HG02763 (cell line): ENCODE measurements around the gene ZC3H6.
A peak's percentile ranks its signal among the peaks of the same experiment; 100 is the strongest.

Source experiments
- ATAC-seq: cut with Tn5 transposase; IDR thresholded peaks from one replicate; pipeline ENCODE4 v1.9.1; 2021; ENCODE audit warnings: mild to moderate bottlenecking, moderate library complexity; ENCODE audit not compliant: unreplicated experiment

ZC3H6 gene

GRCh38 chr2:112275311-112275886 is at the start of gene ZC3H6:
ZC3H6 (plus strand) TSS chr2:112275597; CDS start chr2:112275995, 398 bp downstream.
- ATAC-seq, result peak; percentile 94

DNA sequence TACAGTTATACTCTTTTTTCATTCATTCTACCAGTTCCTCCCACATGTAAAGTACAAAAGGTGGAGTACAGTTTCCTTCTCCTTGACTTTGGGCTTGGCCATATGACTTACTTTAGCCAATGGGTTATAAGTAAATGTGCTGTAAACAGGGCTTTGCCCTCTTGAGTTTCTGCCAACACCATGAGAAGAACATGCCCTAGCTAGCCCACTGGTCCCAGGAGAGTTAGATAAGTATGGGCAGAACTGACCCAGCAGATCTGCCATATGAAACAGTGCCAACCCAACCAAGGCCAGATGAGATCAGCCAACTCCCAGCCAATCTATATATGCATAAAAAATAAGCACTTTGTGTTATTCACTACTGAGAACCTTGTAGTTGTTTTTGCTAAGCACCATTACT is 46.0 kb upstream of the ZC3H6 start:
- no peak for ATAC-seq

DNA sequence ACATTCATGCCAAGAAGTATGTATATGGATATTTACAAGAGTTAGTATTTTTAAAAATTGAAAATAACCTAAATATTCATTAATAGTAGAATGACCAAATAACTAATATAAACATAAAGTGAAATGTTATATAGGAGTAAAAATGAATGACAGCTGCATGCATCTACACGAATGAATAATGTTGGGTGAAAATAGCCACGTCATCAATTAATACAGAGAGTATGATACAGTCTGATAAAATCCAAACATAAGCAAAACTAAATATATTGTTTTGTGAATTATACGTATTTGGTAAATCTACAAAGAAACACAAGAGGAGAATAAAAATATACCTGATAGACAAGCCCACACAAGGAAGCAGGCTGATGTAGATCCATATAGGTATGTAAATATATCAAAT is 45.0 kb upstream of the ZC3H6 start:
- ATAC-seq, result no peak

DNA sequence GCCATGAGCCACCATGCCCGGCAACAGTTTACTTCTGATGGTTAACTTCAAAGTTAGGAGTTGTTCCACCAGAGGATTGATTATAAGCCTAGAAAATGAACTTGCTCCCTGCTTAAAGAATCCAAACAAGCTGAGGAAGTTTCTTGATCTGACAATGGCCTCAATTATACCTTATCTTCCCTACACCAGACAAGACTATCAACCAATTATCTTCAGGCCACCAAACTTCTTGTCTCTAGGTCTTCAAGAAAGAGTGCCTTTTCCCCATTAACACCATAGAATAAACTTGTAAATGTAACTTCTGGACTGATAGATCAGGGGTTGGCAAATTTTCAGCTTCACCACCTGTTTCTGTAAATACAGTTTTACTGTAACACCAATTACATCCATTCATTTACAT is 35.5 kb upstream of the ZC3H6 start:
- ATAC-seq, result no peak

- ATAC-seq, result no peak
Observed at GRCh38 chr2:112242384-112242783, 33.0 kb upstream of the ZC3H6 start.

GRCh38 chr2:112243233-112243632 is 32.2 kb upstream of the ZC3H6 start:
- no peak for ATAC-seq

DNA sequence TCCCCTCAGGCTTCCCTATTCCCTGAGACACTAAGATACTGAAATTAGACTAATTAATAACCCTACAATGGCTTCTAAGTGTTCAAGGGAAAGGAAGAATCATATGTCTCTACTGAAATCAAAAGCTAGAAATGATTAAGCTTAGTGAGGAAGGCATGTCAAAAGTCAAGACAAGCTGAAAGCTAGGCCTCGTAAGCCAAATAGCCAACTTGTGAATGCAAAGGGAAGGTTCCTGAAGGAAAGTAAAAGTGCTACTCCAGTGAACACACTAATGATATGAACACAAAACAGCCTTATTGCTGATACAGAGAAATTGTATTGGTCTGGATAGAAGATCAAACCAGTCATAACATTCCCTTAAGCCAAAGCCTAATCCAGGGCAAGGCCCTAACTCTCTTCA is 30.5 kb upstream of the ZC3H6 start:
- ATAC-seq, result no peak

DNA sequence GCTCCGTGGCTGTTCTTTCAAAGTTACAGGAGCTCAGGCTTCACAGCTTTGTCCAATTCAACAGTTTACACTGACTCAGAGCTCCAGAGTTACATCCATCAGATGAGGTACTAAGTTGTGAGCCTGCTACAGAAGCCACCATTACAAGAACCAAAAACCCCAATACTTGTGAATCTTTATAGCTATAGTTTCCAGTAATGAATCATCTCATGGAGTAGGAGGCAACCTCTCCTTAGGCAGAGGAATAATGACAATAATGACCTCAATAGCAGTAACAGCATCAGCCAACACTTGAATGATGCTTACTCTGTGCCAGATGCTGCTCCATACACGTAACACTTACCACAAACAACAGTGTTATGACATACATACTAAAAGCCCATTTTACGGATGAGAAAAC is 24.1 kb upstream of the ZC3H6 start:
- no peak for ATAC-seq

GRCh38 chr2:112253261-112253815 is 22.1 kb upstream of the ZC3H6 start:
- ATAC-seq, result no peak

- peak; percentile 90 for ATAC-seq
Observed at GRCh38 chr2:112254466-112255240, 20.7 kb upstream of the ZC3H6 start, which contains the start of gene ZC3H8. ZC3H8 (minus strand) TSS chr2:112255042; CDS start chr2:112254981, 61 bp downstream.

GRCh38 chr2:112255875-112256274 is 19.5 kb upstream of the ZC3H6 start:
- no peak for ATAC-seq

GRCh38 chr2:112256654-112257053 is 18.7 kb upstream of the ZC3H6 start:
- ATAC-seq, result no peak

GRCh38 chr2:112257575-112257974 is 17.8 kb upstream of the ZC3H6 start:
- ATAC-seq, result no peak

GRCh38 chr2:112259509-112260294 is 15.7 kb upstream of the ZC3H6 start:
- ATAC-seq, result peak; percentile 32

- no peak for ATAC-seq
Observed at GRCh38 chr2:112260295-112260625, 15.1 kb upstream of the ZC3H6 start.

DNA sequence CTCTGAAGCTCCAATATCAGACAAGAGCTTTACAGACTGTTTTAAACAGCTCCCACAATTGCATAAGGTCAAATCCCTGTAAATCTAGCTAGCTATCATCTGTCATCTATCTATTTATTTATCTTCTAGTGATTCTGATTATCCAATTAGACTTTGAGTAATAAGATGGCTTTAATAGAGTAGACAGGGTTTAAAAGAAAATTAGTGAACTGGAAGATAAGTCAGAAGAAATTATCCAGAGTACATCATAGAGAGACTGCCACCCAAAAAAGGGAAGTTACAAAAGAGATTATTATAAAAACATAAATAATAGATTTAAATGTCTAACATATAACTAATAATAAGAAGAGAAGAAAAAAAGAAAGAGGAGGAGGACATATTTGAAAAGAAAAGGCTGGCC is 12.5 kb upstream of the ZC3H6 start:
- no peak for ATAC-seq

DNA sequence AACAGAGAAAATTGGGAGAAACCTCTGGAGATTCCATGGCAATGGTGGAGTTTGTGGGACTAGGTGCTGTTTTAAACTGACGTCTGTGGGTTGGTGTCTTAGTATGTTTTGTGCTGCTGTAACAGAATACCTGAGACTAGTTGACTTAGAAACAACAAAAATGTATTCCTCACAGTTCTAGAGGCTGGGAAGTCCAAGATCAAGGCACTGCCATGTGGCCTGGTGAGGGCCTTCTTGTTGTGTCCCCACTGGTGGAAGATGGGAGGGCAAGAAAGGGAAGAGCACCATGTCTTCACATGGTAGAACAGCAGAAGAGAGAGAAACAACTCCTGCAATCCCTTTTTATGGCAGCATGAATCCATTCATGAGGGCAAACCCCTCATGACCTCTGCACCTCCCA is 6.8 kb upstream of the ZC3H6 start:
- no peak for ATAC-seq

GRCh38 chr2:112272669-112273068 is 2.7 kb upstream of the ZC3H6 start:
- no peak for ATAC-seq

- no peak for ATAC-seq
Observed at GRCh38 chr2:112273349-112273748, 2.0 kb upstream of the ZC3H6 start.

- peak; percentile 44 for ATAC-seq
Observed at GRCh38 chr2:112275887-112276773, 733 bp downstream of the ZC3H6 start.

GRCh38 chr2:112276954-112277353 is 1.6 kb downstream of the ZC3H6 start:
- ATAC-seq, result no peak
